HepG2 (cell line): ENCODE measurements around the gene MAP3K14. TPM values are rescaled to one million over a fixed set of nuclear protein-coding genes. Genes with fewer than 3 reads are reported as not detected.
A peak's percentile ranks its signal among the peaks of the same experiment; 100 is the strongest.

Source experiments
- EEA1 ChIP-seq: sonication (generic); formaldehyde crosslinking; IDR thresholded peaks from 2 replicates; pipeline ENCODE4 v1.5.1; 2020; ENCODE audit warnings: mild to moderate bottlenecking, missing genetic modification reagents, borderline replicate concordance
- GPN1 ChIP-seq: sonication (generic); formaldehyde crosslinking; IDR thresholded peaks from 2 replicates; pipeline ENCODE4 v1.5.1; 2020; ENCODE audit warnings: missing genetic modification reagents, borderline replicate concordance
- SYNCRIP ChIP-seq: fragments of 200-400 bp; formaldehyde crosslinking; IDR thresholded peaks from 2 replicates; pipeline ENCODE4 v1.6.1; 2018; ENCODE audit warnings: mild to moderate bottlenecking, low read depth, low read length; ENCODE audit not compliant: insufficient read depth
- TAF1 ChIP-seq: sonication (generic); formaldehyde crosslinking; IDR thresholded peaks from 2 replicates; pipeline ENCODE4 v1.4.0; 2020; ENCODE audit warnings: missing genetic modification reagents
- ZMYM3 ChIP-seq: sonication (generic); formaldehyde crosslinking; IDR thresholded peaks from 2 replicates; pipeline ENCODE4 v1.5.1; 2020; ENCODE audit warnings: mild to moderate bottlenecking, missing genetic modification reagents
- ZNF251 ChIP-seq: sonication (generic); formaldehyde crosslinking; IDR thresholded peaks from 2 replicates; pipeline ENCODE4 v1.9.0; 2021; ENCODE audit warnings: mild to moderate bottlenecking, missing genetic modification reagents
- ZNF629 ChIP-seq: sonication (generic); formaldehyde crosslinking; conservative IDR thresholded peaks from 2 replicates; pipeline ENCODE4 v1.5.0; 2020; ENCODE audit warnings: missing genetic modification reagents
- ZNF841 ChIP-seq: sonication (generic); formaldehyde crosslinking; IDR thresholded peaks from 2 replicates; pipeline ENCODE4 v1.8.1; 2023; ENCODE audit warnings: missing genetic modification reagents, borderline replicate concordance
- ZNF883 ChIP-seq: sonication (generic); formaldehyde crosslinking; IDR thresholded peaks from 2 replicates; pipeline ENCODE4 v1.5.1; 2020; ENCODE audit warnings: mild to moderate bottlenecking, missing genetic modification reagents; ENCODE audit errors: not compliant biosample characterization
- polyA plus RNA-seq, 8 experiments: library from polyadenylated mRNA; depleted of rRNA in 3 of 8; stranded (reverse) in 7 of 8; unstranded in 1 of 8; fragments of >200 nt; fragmentation: Illumina TruSeq in 4 of 8; extraction: Trizol in 4 of 8; gene quantifications; 2 replicates each; pipeline versions ENCODE4 v1.2.1 to v1.2.3, GENCODE V29; 2011 to 2016; ENCODE audit warnings: low read depth in 4 of 8, missing spikeins in 1 of 8, mixed read lengths in 1 of 8; ENCODE audit not compliant: insufficient read depth in 1 of 8
- total RNA-seq, 5 experiments: library from RNA; depleted of rRNA; stranded (reverse); fragments of >200 nt; fragmentation: Illumina TruSeq; extraction: Trizol; gene quantifications; 2 replicates each; pipeline ENCODE4 v1.2.3, GENCODE V29; 2016; ENCODE audit warnings: low read depth in 1 of 5
- TF ChIP-seq, protein P1 (sequence below): sonication (generic); formaldehyde crosslinking; IDR thresholded peaks from 2 replicates; pipeline ENCODE4 v1.4.0; 2020; ENCODE audit warnings: missing genetic modification reagents, borderline replicate concordance
- TF ChIP-seq, protein P2 (sequence below): IDR thresholded peaks from 2 replicates; pipeline ENCODE4 v1.6.1; 2016; ENCODE audit warnings: low read depth, control low read depth

The MAP3K14 gene
- total and polyA plus RNA-seq, 2 of the 13 experiments (the other 11 are each of a cell fraction or from before 2014, with no cell fraction given), result 2.6 TPM

DNA sequence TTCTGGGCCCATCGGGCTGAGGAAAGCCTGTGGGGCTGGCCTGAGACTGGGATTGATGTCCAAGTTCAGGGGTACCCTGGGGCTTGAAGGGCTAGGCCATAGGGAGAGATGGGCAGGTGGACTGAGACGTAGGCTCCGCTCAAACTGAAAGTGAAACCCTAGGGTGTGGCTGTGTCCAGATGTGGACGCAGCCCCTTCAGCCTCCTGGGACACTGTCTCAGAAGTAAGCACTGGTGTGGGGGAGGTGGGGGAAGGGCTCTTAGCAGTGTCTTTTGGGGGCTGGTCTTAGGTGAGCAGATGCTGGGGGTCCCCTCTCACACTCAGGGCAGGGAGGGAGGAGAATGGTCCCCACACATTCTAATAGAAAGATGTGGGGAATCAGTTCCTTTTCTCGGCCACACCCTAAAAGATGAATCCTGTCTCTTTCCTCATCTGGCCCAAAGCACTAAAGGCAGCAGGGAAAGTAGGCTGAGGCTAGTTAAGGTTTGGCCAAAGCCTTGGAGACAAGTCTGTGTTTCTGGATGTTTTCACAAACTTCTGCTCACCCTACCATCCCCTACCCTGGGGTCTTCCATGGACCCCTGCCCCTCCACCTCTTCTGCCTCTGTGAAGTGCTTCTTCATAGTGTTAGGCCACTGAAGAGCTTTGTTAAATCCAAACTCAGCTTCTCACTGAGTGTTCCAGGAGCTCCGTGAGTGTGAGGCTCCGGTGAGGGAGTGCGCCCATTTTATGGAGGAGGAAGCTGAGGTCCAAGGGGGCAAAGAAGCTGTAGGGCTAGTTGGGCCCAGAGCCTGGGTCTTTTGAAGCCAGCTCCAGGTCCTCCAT lies 89.5 kb downstream of the MAP3K14 start (continued):
- TF ChIP-seq ZNF883 (CRISPR knock-in tag), result no peak
- peak; percentile 97 for TF ChIP-seq ZNF629 (CRISPR knock-in tag)
- TF ChIP-seq TAF1 (CRISPR knock-in tag), result 0 out of 2 replicates have a peak, but pooled peaks have one; percentile 14
- TF ChIP-seq, protein P1, sequence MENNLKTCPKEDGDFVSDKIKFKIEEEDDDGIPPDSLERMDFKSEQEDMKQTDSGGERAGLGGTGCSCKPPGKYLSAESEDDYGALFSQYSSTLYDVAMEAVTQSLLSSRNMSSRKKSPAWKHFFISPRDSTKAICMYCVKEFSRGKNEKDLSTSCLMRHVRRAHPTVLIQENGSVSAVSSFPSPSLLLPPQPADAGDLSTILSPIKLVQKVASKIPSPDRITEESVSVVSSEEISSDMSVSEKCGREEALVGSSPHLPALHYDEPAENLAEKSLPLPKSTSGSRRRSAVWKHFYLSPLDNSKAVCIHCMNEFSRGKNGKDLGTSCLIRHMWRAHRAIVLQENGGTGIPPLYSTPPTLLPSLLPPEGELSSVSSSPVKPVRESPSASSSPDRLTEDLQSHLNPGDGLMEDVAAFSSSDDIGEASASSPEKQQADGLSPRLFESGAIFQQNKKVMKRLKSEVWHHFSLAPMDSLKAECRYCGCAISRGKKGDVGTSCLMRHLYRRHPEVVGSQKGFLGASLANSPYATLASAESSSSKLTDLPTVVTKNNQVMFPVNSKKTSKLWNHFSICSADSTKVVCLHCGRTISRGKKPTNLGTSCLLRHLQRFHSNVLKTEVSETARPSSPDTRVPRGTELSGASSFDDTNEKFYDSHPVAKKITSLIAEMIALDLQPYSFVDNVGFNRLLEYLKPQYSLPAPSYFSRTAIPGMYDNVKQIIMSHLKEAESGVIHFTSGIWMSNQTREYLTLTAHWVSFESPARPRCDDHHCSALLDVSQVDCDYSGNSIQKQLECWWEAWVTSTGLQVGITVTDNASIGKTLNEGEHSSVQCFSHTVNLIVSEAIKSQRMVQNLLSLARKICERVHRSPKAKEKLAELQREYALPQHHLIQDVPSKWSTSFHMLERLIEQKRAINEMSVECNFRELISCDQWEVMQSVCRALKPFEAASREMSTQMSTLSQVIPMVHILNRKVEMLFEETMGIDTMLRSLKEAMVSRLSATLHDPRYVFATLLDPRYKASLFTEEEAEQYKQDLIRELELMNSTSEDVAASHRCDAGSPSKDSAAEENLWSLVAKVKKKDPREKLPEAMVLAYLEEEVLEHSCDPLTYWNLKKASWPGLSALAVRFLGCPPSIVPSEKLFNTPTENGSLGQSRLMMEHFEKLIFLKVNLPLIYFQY (CRISPR knock-in tag), result no peak
- peak; percentile 95 for TF ChIP-seq ZMYM3 (CRISPR knock-in tag)
- TF ChIP-seq SYNCRIP, result no peak
- TF ChIP-seq, protein P2, sequence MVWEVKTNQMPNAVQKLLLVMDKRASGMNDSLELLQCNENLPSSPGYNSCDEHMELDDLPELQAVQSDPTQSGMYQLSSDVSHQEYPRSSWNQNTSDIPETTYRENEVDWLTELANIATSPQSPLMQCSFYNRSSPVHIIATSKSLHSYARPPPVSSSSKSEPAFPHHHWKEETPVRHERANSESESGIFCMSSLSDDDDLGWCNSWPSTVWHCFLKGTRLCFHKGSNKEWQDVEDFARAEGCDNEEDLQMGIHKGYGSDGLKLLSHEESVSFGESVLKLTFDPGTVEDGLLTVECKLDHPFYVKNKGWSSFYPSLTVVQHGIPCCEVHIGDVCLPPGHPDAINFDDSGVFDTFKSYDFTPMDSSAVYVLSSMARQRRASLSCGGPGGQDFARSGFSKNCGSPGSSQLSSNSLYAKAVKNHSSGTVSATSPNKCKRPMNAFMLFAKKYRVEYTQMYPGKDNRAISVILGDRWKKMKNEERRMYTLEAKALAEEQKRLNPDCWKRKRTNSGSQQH (CRISPR knock-in tag), result no peak
- no peak for TF ChIP-seq GPN1 (CRISPR knock-in tag)
- no peak for TF ChIP-seq EEA1
- TF ChIP-seq ZNF841 (CRISPR knock-in tag), result no peak
- no peak for TF ChIP-seq ZNF251 (CRISPR knock-in tag)
